Measurements from ENCODE around the gene CCDC69. TPM values are rescaled to one million over a fixed set of nuclear protein-coding genes. Genes with fewer than 3 reads are reported as not detected.

CCDC69 gene
- total and polyA plus RNA-seq, 2 of the 8 experiments (the other 6 are each of a cell fraction or from before 2014, with no cell fraction given), result 8.4 to 10.8 TPM

- TF ChIP-seq CBX8 (IDR thresholded peaks at IDR 0.05; ENCODE audit: borderline replicate concordance, low read depth, low read length) (no peak), BRCA1 (IDR thresholded peaks at IDR 0.05; ENCODE audit: low read depth, low read length) (no peak), CHD7 (IDR thresholded peaks at IDR 0.05; ENCODE audit: insufficient replicate concordance, low read length) (no peak), ZNF274 (IDR thresholded peaks at IDR 0.05; ENCODE audit: borderline replicate concordance, extremely low read depth, low read length) (no peak), CBX5 (IDR thresholded peaks at IDR 0.05; ENCODE audit: low read depth, low read length) (no peak), SP1 (IDR thresholded peaks at IDR 0.05; ENCODE audit: low read depth, low read length) (no peak), GTF2F1 (IDR thresholded peaks at IDR 0.05; ENCODE audit: borderline replicate concordance, low read depth, low read length) (no peak)
These were observed 22.8 kb downstream of the CCDC69 start (continued) for GRCh38 chr5:151200913-151201595.
